NCI-H2107 treated with DMSO at 0.1 percent for 48 hours (cell line): Measurements from ENCODE around the gene ARHGAP9.
A peak's percentile ranks its signal among the peaks of the same experiment; 100 is the strongest.
"Not testable (repeated sequence)": the region's sequence is repeated elsewhere in the genome, so short reads cannot be mapped to it uniquely, and the experiment has no call there.

Experiments used
- DNase-seq: peaks from one replicate; lab custom pipeline; 2025; ENCODE audit not compliant: unreplicated experiment; lab: John Stamatoyannopoulos, UW

ARHGAP9 gene

DNA sequence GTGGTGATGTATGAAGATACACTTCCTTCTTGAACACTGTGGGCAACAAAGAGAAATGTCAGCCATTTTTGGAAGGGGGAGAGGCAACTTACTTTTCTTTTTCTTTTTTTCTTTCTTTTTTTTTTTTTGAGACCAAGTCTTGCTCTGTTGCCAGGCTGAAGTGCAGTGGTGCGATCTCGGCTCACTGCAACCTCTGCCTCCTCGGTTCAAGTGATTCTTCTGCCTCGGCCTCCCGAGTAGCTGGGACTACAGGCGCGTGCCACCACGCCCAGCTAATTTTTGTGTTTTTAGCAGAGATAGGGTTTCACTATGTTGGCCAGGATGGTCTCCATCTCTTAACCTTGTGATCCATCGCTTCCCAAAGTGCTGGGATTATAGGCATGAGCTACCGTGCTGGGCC, 38.1 kb upstream of the ARHGAP9 start:
- not testable (repeated sequence) for DNase-seq

DNA sequence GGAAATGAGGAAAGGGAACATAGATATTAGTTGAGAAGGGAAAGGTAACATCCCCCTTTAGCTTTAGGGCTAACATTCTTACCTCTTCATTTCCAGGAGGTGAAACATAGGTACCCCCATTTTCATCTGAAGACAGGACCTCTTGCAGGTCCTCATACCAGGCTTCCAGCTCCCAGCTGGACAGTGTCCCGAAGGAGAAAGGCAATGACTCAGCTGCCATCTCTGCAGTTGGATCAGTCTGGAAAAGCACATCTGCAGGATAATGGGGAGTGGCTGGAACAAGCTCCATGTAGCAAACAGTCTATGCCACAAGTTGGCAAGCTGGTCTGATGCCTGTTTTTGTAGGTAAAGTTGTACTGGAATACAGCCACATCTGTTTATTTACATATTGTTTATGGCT, 37.5 kb upstream of the ARHGAP9 start:
- DNase-seq, result no peak

DNA sequence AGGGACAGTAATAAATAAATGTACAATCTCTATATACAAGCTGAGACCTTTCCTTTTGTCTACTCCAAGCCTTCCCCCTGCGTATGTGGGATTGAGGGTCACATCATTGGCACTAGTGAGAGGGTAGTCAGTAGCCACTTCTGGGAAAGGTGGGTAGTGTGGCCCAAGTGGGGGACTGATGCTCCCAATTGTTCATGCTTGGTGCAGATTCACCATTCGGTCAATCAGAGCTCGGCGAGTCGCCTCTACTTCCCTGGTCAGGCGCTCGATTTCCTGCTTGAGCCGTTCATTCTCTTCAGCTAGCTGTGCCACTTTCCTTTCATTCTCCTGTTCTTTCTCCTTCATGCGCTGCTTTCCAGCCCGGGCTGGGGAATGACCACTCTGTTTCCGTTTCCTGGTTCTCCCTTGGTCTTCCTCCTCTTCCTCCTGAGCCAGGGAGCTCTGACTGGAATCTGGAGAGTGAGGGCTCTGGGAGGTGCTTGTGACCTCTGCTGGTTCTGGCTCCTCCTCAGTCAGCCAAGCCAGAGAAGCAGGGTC, 37.0 kb upstream of the ARHGAP9 start:
- DNase-seq, result no peak

DNA sequence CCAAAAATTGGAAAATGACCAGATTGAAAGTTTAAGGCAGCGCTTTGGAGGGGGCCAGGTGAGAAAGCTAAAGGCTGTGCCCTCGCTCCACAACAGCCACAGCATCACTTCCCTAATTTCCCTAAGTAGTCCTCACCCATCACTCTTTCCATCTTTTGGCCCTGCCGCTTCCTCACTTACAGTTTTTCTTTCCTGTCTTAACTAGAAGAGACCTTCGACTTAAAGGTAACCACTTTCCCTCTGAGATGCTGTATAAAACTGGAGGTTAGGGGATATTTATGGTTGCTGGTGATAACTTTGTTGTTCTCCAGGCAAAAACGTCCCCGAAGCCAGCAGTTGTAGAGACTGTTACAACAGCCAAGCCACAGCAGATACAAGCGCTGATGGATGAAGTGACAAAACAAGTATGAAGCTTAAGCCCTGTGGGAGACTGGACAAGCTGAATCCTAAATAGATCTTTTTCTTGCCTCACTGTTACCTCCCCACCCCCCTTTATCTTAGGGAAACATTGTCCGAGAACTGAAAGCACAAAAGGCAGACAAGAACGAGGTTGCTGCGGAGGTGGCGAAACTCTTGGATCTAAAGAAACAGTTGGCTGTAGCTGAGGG, 36.4 kb upstream of the ARHGAP9 start:
- no peak for DNase-seq

DNA sequence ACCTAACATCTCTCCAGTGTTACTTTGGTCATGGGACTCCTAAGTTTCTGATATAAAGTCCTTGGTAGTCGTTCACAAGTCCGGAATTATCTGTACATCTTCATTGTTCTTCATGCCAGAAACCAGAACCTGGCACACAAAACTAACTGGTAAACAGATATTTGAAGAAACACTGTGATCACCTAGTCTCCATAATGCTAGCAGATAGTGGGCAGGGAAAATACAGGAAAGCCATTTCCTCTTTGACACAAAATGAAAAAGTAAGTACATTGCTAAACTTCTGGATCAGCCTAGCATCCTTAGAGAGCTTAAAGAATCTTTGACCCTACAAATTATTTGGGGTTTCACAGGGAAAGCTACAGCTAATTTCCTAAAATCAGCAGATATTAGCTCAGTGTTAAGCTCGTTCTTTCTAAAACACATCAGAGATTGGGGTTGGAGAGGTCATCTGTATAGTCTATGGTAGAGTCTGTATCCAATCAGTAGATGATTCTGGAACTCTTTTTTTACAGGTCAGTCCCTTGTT, 35.8 kb upstream of the ARHGAP9 start:
- DNase-seq, result no peak

DNA sequence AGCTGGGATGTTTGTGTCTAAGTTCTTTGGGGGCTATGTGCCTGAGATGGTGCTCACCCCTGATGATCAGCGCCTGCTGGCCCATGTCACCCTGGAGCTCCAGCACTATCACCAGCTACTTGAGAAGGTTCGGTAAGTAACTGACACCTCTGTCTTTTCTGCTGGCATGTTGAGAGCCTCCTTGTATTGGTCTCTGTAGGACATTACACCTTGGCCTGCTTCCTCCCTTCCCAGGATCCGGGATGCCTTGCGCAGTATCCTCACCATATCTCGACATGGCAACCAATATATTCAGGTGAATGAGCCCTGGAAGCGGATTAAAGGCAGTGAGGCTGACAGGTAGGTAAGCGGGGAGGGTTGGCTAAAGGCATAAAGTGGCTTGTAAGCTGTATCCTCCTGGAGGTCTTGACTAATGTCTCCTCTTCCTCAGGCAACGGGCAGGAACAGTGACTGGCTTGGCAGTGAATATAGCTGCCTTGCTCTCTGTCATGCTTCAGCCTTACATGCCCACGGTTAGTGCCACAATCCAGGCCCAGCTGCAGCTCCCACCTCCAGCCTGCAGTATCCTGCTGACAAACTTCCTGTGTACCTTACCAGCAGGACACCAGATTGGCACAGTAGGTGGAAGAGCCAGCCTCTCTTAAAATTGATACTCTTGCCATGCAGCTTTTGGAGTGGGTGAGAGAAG, 35.2 kb upstream of the ARHGAP9 start:
- DNase-seq, result peak; percentile 55

DNA sequence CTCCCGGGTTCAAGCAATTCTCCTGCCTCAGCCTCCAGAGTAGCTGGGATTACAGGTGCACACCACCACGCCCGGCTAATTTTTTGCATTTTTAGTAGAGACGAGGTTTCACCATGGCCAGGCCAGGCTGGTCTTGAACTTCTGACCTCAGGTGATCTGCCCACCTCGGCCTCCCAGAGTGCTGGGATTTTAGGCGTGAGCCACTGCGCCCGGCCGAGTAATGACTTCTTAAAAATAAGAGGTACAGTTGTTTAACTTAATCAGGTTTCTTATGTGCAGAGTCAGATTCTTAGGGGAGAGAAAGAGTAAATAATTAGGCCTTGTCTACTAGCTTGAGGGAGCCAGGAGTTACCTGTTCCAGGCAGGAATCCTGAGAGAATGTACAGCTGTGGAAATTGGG, 34.6 kb upstream of the ARHGAP9 start:
- not testable (repeated sequence) for DNase-seq

DNA sequence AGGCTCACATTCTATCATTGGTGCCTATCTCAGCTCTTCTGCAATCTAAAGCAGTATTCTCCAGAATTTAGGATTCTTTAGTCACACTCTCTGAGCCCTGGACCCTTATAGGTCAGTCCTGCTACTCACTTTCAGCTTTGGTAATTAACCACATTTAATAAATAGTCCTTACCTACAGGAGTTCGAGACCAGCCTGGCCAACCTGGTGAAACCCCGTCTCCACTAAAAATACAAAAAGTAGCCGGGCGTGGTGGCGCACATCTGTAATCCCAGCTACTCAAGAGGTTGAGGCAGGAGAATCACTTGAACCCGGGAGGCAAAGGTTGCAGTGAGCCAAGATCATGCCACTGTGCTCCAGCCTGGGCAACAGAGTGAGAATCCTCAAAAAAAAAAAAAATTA, 34.0 kb upstream of the ARHGAP9 start:
- DNase-seq, result not testable (repeated sequence)

DNA sequence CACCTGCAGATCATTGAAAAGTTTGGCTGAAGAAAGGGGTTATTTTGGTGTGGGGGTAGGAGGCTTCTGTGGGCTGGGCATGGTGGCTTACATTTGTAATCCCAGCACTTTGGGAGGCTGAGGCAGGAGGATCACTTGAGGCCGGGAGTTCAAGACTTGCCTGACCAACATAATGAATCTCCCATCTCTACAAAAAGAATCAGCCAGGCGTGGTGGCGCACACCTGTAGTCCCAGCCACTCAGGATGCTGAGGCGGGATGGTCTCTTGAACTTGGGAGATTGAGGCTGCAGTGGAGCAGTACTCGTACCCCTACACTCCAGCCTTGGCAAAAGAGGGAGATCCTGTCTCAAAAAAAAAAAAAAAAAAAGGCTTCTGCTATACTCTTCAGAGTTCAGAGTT, 33.6 kb upstream of the ARHGAP9 start:
- no peak for DNase-seq

DNA sequence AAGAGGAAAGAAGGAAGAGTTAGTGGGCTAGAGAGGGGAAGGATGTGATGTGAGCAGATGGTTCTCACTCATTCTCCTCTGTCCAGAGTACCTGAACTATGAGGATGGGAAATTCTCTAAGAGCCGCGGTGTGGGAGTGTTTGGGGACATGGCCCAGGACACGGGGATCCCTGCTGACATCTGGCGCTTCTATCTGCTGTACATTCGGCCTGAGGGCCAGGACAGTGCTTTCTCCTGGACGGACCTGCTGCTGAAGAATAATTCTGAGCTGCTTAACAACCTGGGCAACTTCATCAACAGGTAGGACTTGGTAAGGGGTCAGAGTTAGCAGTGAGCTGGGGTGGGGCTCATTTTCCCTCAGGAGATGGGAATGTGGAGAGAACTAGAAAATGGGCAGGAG, 33.0 kb upstream of the ARHGAP9 start:
- DNase-seq, result no peak

DNA sequence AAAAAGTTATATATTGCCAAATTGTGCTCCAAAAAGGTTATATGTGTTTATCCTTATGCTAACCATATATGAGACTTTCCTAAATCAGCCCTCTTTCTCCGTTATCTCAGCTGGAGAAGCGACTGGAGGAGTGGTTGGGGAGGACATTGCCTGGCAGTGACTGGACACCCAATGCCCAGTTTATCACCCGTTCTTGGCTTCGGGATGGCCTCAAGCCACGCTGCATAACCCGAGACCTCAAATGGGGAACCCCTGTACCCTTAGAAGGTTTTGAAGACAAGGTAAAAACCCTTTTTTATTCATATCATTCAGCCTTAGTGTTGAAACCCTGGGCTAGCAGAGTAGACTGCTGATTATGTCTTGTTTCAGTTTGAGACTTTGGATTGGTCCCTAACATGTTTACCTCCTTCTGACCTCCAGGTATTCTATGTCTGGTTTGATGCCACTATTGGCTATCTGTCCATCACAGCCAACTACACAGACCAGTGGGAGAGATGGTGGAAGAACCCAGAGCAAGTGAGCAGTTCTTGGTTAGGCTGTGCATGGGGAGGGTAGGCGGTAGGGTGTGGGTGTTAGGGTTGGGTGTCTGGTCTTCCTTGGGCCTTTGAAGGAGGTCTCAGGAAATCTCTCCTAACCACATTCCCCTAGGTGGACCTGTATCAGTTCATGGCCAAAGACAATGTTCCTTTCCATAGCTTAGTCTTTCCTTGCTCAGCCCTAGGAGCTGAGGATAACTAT, 32.1 kb upstream of the ARHGAP9 start:
- no peak for DNase-seq

DNA sequence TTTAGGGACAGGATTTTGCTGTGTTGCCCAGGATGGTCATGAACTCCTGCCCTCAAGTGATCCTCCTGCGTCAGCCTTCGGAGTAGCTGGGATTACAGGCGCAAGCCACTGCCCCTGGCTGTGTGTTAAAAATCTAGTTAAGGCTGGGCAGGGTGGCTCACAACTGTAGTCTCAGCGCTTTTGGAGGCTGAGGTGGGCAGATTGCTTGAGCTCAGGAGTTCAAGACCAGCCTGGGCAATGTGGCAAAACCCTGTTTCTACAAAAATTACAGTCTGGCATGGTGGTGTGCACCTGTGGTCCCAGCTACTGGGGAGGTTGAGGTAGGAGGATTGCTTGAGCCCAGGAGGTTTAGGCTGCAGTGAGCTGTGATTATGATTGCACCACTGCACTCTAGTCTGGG, 31.5 kb upstream of the ARHGAP9 start:
- no peak for DNase-seq

DNA sequence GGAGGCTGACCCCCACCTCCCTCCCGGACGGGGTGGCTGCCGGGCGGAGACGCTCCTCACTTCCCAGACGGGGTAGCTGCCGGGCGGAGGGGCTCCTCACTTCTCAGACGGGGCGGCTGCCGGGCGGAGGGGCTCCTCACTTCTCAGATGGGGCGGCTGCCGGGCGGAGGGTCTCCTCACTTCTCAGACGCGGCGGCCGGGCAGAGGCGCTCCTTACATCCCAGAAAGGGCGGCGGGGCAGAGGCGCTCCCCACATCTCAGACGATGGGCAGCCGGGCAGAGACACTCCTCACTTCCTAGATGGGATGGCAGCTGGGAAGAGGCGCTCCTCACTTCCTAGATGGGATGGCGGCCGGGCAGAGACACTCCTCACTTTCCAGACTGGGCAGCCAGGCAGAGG, 28.1 kb upstream of the ARHGAP9 start:
- DNase-seq, result not testable (repeated sequence)

DNA sequence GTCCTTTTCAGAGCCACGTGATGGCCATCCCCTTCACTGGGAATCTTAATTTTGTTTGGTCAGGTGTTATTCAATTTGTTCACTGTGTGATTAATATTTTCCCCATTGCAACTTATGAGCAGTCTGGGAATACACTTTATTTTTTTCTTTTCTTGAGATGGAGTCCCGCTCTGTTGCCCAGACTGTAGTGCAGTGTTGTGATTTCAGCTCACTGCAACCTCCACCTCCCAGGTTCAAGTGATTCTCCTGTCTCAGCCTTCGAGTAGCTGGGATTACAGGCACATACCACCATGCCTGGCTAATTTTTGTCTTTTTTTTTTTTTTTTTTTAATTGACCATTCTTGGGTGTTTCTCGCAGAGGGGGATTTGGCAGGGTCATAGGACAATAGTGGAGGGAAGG, 26.9 kb upstream of the ARHGAP9 start:
- not testable (repeated sequence) for DNase-seq

DNA sequence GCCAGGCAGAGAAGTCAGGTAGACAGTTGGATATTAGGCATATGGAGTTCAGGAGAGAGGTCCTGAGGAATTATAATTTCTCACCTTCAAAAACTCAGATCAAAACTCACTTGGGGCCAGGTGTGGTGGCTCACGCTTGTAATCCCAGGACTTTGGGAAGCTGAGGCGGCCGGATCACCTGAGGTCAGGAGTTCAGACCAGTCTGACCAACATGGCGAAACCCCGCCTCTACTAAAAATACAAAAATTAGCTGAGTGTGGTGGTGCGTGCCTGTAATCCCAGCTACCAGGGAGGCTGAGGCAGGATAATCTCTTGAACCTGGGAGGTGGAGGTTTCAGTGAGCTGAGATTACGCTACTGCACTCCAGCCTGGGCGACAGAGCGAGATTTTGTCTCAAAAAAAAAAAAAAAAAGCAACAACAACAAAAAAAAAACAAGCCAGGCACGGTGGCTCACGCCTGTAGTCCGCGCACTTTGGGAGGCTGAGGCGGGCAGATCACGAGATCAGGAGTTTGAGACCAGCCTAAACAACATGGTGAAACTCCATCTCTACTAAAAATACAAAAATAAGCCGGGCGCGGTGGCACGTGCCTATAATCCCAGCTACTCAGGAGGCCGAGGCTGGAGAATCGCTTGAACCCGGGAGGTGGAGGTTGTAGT, 22.8 kb upstream of the ARHGAP9 start:
- DNase-seq, result not testable (repeated sequence)

DNA sequence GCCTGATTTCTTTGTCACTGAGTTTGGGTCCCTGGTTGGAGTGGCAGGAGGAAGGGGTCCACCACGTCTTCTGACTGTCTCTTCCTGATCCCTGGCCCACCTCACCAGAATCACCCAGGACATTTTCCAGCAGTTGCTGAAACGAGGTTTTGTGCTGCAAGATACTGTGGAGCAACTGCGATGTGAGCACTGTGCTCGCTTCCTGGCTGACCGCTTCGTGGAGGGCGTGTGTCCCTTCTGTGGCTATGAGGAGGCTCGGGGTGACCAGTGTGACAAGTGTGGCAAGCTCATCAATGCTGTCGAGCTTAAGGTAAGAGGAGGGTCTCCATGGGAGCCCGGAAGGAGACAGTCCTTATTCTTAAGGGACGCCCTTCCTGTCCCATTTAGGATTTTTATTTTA, 20.5 kb upstream of the ARHGAP9 start:
- no peak for DNase-seq

DNA sequence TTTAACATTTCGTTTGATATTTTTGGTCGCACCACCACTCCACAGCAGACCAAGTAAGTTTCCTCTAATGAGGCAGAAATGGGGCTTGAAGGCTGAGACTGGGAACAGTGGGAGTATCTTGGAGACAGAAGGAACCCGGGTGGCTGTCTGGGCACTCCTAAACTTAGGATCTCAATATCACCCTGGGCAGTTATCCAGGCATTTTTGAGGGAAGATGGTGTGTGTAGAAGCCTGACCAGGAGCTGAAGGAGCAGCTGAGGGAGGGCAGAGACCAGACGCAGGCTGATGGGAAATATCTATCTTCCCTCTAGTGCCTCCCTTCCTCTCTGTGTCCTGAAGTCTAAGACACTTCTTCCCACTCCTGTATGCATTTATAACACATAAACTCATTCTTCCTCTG, 18.9 kb upstream of the ARHGAP9 start:
- no peak for DNase-seq

DNA sequence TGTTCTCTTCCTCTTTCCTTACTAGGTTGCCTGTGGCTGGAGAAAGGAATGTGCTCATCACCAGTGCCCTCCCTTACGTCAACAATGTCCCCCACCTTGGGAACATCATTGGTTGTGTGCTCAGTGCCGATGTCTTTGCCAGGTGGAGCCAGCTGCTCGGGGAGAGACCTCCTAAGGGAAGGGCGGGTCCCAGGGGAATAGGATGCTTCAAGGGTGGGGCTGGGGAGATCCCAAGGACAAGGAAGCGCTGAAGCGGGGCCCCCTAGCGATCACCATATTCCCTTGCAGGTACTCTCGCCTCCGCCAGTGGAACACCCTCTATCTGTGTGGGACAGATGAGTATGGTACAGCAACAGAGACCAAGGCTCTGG, 18.5 kb upstream of the ARHGAP9 start:
- DNase-seq, result no peak

DNA sequence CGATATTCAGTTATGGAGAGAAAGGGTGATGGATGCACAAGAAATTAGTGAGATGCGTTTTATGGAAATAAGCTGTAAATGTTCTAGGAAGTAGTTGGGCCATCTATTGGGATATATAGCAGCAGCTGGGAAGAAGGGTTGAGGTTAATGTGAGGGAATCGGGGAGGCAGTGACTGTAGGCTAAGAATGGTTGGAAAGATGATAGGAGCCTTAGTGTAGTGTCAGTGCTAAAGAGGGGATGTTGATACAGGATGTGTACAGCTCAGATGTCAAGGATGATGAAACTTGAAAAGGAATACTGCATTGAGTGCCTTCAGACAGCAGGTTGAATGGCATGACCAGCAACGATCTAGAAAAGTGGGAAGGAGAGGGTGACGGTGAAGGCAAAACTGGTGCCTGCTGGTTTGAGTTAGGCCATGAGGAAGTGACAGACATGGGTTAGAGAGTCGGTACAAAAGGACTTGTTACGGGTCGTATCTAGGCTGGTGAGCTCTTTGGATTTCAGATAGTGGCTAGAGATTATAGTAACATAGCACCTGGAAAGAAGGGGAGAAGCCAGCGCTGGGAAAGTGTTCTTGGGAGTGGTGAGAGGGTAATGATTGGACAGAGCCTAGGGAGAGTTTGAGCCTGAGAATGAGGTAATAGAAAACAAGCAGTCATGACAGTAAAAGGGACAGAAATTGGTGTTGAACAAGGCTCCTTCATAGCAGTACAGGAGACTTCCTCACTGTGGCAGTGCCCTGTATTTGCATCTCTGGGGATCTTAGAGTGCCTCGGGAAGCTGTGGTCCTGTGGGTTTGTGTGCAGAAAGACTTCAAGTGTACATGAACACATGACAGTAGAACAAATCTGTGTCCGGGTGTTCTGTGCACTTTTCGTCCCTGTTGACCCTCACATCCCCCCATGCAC, 17.8 kb upstream of the ARHGAP9 start:
- peak; percentile 53 for DNase-seq

DNA sequence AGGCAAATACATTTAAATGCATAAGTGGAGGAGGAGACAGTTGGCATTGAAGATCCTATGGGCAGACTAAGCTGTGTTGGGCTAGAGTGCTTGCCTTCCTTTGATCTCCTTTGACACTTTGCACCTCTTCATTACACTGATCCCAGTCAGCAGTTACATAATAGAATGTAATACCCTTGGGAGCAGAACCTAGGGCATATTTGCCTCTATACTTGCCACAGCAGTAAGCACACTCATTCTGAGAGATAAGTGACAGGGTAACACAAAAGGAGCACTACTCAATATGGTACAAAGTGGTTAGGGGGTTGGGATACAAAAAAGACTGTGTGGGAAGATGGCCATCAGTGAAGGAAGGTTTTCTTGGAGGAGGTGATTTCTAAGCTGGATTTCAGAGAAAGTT, 17.2 kb upstream of the ARHGAP9 start:
- peak; percentile 85 for DNase-seq
